Measurements from ENCODE around the gene GZMM. TPM values are rescaled to one million over a fixed set of nuclear protein-coding genes. Genes with fewer than 3 reads are reported as not detected.

Gene GZMM
- total and polyA plus RNA-seq, 2 of the 13 experiments (the other 11 are each of a cell fraction or from before 2014, with no cell fraction given): 0.07 TPM; not detected in 1

DNA sequence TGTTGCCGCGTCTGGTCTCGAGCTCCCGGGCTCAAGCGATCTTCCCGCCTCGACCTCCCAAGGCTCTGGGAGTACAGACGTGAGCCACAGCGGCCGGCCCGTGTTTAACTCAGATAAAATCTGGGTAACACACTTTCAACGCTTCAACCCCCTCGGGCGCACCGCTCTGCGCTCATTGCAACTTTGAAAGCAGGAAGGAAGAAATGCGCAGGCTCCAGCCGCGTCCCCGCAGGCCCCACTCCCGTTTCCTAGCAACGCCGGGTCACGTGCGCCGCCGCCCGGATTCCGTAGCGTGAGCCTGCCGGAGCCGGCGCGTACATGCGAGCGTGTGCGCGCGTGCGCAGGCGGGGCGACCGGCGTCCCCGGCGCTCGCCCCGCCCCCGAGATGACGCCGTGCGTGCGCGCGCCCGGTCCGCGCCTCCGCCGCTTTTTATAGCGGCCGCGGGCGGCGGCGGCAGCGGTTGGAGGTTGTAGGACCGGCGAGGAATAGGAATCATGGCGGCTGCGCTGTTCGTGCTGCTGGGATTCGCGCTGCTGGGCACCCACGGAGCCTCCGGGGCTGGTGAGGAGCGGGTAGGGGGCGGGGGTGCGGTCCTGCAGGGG is 28.4 kb downstream of the GZMM start, which contains the start of gene BSG (continued):
- TF ChIP-seq, protein P1, sequence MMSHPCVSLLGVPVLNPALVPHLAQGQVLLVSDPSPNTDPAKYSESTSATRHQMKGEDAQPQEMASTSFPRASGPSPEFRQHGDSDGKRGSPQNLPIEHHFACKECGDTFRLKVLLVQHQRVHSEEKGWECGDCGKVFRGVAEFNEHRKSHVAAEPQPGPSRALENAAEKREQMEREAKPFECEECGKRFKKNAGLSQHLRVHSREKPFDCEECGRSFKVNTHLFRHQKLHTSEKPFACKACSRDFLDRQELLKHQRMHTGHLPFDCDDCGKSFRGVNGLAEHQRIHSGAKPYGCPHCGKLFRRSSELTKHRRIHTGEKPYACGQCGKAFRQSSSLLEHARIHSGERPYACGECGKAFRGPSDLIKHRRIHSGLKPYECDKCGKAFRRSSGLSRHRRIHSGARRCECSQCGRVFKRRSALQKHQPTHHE (CRISPR knock-in tag; IDR thresholded peaks at IDR 0.05; ENCODE audit: borderline replicate concordance): peak; percentile 34; the same call in 1 of the 2 replicates
- TF ChIP-seq, protein P2, sequence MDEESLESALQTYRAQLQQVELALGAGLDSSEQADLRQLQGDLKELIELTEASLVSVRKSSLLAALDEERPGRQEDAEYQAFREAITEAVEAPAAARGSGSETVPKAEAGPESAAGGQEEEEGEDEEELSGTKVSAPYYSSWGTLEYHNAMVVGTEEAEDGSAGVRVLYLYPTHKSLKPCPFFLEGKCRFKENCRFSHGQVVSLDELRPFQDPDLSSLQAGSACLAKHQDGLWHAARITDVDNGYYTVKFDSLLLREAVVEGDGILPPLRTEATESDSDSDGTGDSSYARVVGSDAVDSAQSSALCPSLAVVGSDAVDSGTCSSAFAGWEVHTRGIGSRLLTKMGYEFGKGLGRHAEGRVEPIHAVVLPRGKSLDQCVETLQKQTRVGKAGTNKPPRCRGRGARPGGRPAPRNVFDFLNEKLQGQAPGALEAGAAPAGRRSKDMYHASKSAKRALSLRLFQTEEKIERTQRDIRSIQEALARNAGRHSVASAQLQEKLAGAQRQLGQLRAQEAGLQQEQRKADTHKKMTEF (CRISPR knock-in tag; IDR thresholded peaks at IDR 0.05): 0 out of 2 replicates have a peak, but pooled peaks have one; percentile 35
- TF ChIP-seq LCORL (IDR thresholded peaks at IDR 0.05) (no peak), LCORL (CRISPR knock-in tag; IDR thresholded peaks at IDR 0.05) (peak; percentile 71; the same call in 1 of the 2 replicates), ZSCAN20 (CRISPR knock-in tag; IDR thresholded peaks at IDR 0.05; ENCODE audit: borderline replicate concordance) (0 out of 2 replicates have a peak, but pooled peaks have one; percentile 55), ZNF451 (CRISPR knock-in tag; IDR thresholded peaks at IDR 0.05) (peak; percentile 68; the same call in 1 of the 2 replicates), MBNL3 (CRISPR knock-in tag; conservative IDR thresholded peaks at IDR 0.05) (no peak)
- TF ChIP-seq, protein P3, sequence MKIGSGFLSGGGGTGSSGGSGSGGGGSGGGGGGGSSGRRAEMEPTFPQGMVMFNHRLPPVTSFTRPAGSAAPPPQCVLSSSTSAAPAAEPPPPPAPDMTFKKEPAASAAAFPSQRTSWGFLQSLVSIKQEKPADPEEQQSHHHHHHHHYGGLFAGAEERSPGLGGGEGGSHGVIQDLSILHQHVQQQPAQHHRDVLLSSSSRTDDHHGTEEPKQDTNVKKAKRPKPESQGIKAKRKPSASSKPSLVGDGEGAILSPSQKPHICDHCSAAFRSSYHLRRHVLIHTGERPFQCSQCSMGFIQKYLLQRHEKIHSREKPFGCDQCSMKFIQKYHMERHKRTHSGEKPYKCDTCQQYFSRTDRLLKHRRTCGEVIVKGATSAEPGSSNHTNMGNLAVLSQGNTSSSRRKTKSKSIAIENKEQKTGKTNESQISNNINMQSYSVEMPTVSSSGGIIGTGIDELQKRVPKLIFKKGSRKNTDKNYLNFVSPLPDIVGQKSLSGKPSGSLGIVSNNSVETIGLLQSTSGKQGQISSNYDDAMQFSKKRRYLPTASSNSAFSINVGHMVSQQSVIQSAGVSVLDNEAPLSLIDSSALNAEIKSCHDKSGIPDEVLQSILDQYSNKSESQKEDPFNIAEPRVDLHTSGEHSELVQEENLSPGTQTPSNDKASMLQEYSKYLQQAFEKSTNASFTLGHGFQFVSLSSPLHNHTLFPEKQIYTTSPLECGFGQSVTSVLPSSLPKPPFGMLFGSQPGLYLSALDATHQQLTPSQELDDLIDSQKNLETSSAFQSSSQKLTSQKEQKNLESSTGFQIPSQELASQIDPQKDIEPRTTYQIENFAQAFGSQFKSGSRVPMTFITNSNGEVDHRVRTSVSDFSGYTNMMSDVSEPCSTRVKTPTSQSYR (CRISPR knock-in tag; IDR thresholded peaks at IDR 0.05; ENCODE audit: borderline replicate concordance): no peak
- TF ChIP-seq, protein P4, sequence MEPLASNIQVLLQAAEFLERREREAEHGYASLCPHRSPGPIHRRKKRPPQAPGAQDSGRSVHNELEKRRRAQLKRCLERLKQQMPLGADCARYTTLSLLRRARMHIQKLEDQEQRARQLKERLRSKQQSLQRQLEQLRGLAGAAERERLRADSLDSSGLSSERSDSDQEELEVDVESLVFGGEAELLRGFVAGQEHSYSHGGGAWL (CRISPR knock-in tag; IDR thresholded peaks at IDR 0.05): peak; percentile 72
- TF ChIP-seq, protein P5, sequence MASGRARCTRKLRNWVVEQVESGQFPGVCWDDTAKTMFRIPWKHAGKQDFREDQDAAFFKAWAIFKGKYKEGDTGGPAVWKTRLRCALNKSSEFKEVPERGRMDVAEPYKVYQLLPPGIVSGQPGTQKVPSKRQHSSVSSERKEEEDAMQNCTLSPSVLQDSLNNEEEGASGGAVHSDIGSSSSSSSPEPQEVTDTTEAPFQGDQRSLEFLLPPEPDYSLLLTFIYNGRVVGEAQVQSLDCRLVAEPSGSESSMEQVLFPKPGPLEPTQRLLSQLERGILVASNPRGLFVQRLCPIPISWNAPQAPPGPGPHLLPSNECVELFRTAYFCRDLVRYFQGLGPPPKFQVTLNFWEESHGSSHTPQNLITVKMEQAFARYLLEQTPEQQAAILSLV (CRISPR knock-in tag; IDR thresholded peaks at IDR 0.05; ENCODE audit: borderline replicate concordance): 0 out of 2 replicates have a peak, but pooled peaks have one; percentile 23
- TF ChIP-seq, protein P6, sequence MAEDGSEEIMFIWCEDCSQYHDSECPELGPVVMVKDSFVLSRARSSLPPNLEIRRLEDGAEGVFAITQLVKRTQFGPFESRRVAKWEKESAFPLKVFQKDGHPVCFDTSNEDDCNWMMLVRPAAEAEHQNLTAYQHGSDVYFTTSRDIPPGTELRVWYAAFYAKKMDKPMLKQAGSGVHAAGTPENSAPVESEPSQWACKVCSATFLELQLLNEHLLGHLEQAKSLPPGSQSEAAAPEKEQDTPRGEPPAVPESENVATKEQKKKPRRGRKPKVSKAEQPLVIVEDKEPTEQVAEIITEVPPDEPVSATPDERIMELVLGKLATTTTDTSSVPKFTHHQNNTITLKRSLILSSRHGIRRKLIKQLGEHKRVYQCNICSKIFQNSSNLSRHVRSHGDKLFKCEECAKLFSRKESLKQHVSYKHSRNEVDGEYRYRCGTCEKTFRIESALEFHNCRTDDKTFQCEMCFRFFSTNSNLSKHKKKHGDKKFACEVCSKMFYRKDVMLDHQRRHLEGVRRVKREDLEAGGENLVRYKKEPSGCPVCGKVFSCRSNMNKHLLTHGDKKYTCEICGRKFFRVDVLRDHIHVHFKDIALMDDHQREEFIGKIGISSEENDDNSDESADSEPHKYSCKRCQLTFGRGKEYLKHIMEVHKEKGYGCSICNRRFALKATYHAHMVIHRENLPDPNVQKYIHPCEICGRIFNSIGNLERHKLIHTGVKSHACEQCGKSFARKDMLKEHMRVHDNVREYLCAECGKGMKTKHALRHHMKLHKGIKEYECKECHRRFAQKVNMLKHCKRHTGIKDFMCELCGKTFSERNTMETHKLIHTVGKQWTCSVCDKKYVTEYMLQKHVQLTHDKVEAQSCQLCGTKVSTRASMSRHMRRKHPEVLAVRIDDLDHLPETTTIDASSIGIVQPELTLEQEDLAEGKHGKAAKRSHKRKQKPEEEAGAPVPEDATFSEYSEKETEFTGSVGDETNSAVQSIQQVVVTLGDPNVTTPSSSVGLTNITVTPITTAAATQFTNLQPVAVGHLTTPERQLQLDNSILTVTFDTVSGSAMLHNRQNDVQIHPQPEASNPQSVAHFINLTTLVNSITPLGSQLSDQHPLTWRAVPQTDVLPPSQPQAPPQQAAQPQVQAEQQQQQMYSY (CRISPR knock-in tag; IDR thresholded peaks at IDR 0.05): peak; percentile 36; the same call in 1 of the 2 replicates
- TF ChIP-seq, protein P7, sequence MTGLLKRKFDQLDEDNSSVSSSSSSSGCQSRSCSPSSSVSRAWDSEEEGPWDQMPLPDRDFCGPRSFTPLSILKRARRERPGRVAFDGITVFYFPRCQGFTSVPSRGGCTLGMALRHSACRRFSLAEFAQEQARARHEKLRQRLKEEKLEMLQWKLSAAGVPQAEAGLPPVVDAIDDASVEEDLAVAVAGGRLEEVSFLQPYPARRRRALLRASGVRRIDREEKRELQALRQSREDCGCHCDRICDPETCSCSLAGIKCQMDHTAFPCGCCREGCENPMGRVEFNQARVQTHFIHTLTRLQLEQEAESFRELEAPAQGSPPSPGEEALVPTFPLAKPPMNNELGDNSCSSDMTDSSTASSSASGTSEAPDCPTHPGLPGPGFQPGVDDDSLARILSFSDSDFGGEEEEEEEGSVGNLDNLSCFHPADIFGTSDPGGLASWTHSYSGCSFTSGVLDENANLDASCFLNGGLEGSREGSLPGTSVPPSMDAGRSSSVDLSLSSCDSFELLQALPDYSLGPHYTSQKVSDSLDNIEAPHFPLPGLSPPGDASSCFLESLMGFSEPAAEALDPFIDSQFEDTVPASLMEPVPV (CRISPR knock-in tag; IDR thresholded peaks at IDR 0.05): 0 out of 2 replicates have a peak, but pooled peaks have one; percentile 39

Measured in HepG2 (cell line).